Muscle layer of colon (tissue), 2 donors: Measurements from ENCODE around the gene NKX1-2.

Experiments used
- H3K27ac ChIP-seq: one replicate; pipeline ENCODE4 v1.7.0; 2013; ENCODE audit warnings: low read depth, mild to moderate bottlenecking, low read length, moderate library complexity
- H3K27me3 ChIP-seq, 2 donors: one replicate each; pipeline ENCODE4 v1.7.0; 2013; ENCODE audit warnings: low read length in 2 of 2, mild to moderate bottlenecking in 2 of 2; ENCODE audit not compliant: insufficient read depth in 2 of 2, control insufficient read depth in 1 of 2
- H3K36me3 ChIP-seq: one replicate; pipeline ENCODE4 v1.7.0; 2013; ENCODE audit warnings: mild to moderate bottlenecking, low read length; ENCODE audit not compliant: insufficient read depth
- H3K4me1 ChIP-seq: one replicate; pipeline ENCODE4 v1.7.0; 2013; ENCODE audit warnings: mild to moderate bottlenecking, low read length; ENCODE audit not compliant: insufficient read depth
- H3K4me3 ChIP-seq, 2 donors: one replicate each; pipeline ENCODE4 v1.7.0; 2013; ENCODE audit warnings: low read length in 2 of 2, low read depth in 1 of 2, mild to moderate bottlenecking in 1 of 2, moderate library complexity in 1 of 2
- H3K9ac ChIP-seq: one replicate; pipeline ENCODE4 v1.7.0; 2013; ENCODE audit warnings: low read length
- H3K9me3 ChIP-seq: one replicate; pipeline ENCODE4 v1.7.0; 2013; ENCODE audit warnings: mild to moderate bottlenecking, low read length
- donor health status: abdominal sarcoma.
- donor health status: Adenocarcinoma of cecum.

NKX1-2 gene

DNA sequence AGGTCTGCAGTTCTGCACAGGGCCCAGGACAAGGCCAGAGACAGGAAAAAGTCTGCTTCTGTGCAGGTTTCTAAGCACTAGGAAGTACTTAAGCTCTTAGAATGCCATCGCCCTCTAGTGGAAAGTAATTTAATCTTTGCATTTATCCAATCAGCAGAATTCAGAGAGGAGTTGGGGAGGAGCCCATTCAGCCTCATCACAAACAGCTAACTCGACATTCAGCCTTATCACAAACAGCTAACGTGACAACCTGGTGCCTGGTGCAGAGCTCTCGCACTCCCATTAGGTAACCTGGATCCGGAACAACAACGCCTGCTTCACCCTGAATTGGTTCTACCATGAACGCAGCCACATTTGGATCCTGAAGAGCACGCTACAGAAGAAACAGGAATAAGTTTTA lies 46.3 kb downstream of the NKX1-2 start:
- Histone ChIP-seq H3K4me1 (no peaks in the 10 kb centered on the region), H3K9ac (no peak overlapping the region), H3K27ac (no peak overlapping the region), H3K27me3 (no peaks in the 10 kb centered on the region), H3K9me3 (no peaks in the 10 kb centered on the region), H3K36me3 (peaks cover 76% of the 10 kb centered on the region), H3K4me3 (no peak overlapping the region)

DNA sequence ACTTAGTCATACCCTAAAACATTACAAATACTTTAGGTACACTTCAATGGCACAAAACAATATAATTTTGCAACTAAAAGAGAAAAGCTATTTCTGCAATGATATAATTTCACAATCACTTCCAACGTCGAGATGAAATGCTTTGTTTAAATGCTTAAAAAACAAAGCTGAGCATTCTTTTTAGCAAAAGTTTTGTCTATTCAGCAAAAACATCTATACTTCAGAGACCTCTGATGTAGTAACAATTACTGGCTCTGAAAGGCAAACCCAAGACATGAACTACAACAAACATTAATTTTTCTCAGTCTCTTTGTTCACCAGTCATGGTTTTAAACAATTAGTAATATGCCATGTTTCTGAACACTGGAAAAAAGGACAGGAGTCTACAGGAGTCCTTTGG lies 47.6 kb downstream of the NKX1-2 start:
- Histone ChIP-seq H3K4me3 (no peak overlapping the region), H3K9ac (no peak overlapping the region), H3K27me3 (no peaks in the 10 kb centered on the region), H3K36me3 (peaks cover 75% of the 10 kb centered on the region), H3K4me1 (no peaks in the 10 kb centered on the region), H3K27ac (no peak overlapping the region), H3K9me3 (no peaks in the 10 kb centered on the region)

DNA sequence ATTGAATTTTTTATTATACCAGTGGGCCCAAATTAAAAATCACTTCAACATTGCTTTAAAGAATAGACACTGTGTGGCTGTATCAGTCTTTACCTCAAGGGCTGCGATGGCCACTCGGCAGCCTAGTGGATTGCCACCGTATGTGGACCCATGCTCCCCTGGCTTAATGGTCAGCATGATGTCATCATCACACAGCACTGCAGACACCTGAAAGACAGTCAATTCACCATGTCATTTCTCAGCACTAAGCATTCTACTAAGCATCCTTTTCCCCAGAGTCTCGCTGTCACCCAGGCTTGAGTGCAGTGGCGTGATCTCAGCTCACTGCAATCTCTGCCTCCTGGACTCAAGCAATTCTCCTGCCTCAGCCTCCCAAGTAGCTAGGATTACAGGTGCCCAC lies 48.2 kb downstream of the NKX1-2 start:
- Histone ChIP-seq H3K9ac (no peak overlapping the region), H3K36me3 (peaks cover 73% of the 10 kb centered on the region), H3K4me1 (no peaks in the 10 kb centered on the region), H3K27me3 (no peaks in the 10 kb centered on the region), H3K27ac (no peak overlapping the region), H3K9me3 (no peaks in the 10 kb centered on the region), H3K4me3 (no peak overlapping the region)
